HG02943 (cell line): ENCODE measurements around the gene CCDC154.

Source experiments
- ATAC-seq: cut with Tn5 transposase; IDR thresholded peaks from one replicate; pipeline ENCODE4 v1.9.1; 2021; ENCODE audit warnings: mild to moderate bottlenecking, low read depth, moderate library complexity; ENCODE audit not compliant: unreplicated experiment

CCDC154 gene

DNA sequence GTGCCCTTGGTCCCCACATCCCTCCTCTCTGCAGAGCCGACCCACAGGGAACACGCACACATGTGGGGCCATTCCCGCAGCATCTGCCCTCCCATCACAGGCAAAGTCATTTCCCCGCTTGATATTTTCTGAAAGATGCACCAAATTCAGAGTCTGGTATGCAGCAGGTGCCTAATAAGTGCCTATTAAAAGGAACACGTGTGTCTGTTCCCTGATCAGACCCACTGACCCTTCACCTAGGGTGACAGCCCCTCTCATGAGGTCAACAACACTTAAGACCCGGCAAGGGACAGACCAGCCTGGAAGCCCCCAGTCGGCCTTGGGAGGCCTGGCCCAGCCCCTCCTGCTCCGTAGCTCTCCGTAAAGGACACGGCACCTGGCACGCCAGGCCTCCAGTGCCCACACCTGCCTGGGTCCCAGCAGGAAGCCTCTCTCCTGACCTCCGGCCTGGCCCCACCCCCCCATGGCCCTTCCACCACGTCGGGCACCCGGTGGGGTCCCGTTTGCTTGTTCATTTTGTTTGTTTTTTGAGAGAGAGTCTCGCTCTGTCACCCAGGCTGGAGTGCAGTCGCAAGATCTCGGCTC is 49.9 kb downstream of the CCDC154 start:
- no peak for ATAC-seq

DNA sequence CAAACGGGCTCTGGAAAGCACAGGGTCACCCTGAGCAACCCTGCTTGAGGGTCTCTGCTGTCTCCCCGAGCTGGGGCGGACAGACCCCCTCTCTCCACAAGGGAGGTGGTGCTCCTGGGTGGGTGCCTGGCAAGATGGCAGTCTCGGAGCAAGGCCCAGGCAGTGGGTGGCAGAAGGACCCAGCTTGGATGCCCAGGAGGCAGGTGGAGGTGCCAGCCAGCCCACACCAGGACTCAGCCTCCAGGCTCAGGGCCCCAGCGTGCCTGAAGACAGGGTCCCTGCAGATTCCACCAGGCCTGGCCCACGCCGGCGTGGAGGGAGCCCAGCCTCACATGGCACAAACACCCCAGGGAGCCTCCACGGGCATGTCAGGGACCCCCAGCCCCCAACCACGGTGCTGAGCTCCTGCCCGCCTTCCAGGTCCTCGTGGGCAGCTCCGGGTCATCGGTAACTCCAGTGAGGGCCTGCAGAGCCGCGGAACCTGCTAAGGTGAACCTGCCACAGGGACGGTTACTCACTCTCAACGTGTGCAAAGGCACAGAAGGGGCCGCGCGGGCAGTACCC is 50.7 kb downstream of the CCDC154 start:
- no peak for ATAC-seq

DNA sequence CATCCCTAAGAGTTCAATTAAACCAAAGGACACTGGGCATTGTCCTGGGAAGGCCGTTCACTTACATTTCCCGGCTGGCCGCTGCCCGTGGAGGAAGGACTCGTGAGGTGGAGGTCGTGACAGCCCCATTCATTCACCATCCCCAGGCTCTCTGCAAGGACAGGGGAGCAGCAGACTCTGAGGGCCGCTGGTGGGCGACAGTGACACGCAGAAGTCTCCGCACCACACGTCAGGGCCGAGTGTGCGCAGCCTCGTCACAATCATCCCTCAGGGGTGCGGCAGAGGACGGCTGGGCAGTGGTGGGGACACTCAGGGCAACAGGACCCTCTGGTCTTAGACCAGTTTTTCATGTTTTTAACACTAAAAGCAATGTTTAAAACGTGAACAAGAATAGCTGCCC is 51.5 kb downstream of the CCDC154 start:
- ATAC-seq = no peak

DNA sequence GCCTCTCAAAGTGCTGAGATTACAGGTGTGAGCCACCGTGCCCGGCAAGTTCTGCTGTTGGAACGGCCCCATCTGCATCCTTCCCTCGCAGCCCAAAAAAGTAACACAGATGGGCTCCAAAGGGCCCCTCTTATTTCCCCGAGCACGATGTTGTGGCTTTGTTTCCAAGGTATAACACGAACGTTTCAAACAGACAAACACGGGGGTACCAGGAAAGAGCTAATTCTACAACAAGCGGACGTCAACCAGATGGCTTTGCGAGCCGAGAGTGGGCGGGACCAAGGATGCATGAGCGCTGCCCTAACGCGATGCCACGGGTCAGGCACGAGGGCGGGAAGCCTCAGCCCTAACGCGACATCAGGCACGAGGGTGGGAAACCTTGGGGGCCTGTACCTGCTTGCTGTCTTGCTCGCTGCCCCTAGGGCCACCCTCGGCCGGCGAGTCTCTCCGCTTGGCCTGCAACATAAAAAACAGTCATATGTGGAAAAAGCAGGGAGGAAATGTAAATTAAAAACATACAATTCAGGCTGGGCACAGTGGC is 54.0 kb downstream of the CCDC154 start:
- no peak for ATAC-seq

DNA sequence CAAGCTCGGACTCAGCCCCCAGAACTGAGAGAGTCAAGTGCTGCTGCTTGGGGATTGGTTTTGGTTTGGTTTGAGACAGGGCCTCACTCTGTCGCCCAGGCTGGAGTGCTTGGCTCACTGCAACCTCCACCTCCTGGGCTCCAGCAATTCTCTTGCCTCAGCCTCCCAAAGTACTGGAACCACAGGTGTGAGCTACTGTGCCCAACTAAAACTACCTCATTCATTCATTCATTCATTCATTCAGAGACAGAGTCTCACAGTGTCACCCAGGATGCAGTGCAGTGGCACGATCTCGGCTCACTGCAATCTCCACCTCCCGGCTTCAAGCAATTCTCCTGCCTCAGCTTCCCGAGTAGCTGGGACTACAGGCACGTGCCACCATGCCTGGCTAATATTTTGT is 54.6 kb downstream of the CCDC154 start:
- no peak for ATAC-seq

DNA sequence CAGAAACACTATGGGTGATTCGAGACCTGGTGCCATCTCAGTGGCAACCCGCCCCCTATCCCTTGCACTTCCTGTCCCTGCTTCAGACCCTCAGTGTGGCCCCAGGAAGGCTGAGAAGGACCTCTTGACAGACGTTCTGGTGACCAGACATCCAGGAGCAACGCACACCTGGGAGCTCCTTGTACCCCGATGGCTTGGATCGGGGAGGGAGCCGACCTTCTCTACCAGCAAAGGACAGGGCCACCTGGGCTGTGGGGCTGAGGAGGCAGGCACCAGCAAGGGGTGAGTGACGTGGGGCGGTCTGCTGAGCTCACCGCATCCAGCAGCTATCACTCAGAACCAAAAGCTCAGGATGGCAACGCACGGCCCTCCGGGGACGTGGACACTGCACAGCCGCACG is 57.0 kb downstream of the CCDC154 start:
- ATAC-seq = no peak

DNA sequence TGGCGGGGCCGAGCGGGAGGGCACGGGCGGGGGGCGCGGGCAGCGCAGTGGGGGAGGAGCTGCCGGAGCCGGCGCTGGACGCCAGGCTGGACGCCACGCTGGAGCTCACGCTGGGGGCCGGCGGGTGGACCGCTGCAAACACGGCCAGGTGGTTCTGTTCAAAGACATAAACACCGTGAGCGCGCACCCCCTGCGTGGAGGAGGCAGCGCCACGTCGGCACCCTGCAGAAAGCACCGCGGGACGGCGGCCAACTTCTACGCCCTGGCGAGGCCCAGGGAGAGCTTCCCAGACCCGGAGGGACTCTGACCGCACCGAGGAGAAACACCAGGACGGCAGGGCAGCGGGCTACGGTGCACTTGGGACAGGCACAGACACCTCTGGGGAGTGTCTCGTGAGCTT is 59.1 kb downstream of the CCDC154 start:
- no peak for ATAC-seq
